ENCODE results near the gene ADCY7.
"Not testable (repeated sequence)": the region's sequence is repeated elsewhere in the genome, so short reads cannot be mapped to it uniquely, and the experiment has no call there.

The ADCY7 gene

DNA sequence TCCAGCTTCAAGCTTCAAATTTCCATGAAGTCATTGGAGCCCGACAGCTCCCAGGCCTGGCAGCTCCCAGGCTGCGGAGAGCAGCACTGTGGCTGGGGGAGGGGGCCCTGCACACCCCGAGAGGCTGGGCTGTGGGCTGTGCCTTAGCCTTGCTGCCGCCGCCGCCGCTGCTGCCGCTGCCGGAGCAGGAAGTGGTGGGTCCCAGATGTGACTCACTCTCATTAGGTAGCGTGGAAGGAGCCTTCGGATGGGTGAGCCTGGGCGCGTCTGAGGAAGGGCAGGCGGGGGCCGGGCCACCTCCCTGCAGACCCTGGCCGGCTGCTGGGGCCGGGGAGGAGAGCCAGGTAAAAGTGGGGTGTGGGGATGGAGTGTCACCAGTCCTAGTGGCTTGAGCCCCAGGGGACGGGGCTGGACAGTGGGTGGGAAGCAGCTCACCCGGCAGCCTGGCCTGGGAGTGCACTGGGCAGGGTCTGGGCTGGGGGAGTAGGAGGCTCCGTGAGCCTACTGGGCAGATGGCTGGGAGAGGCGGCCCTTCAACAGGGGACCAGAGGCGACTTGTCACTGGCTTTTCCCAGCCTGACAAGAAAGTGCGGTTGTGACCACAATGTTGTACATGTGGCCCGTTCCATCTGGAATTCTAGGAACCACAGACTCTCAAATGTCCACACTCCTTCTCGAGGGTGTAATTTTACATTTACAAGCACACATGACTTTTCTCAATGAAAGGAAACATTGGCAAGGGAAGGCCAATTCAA is at the start of gene ADCY7:
Gene ADCY7 (plus strand): TSS at position 215 of the 755 bp plus-strand sequence. CDS start 21,629 bp downstream, outside the sequence.
- no peak for DNase-seq

GRCh38 chr16:50219402-50219975 is 46.9 kb upstream of the ADCY7 start:
- no peak for DNase-seq

- no peak for DNase-seq
These were observed 42.1 kb upstream of the ADCY7 start for GRCh38 chr16:50224286-50224685.

DNA sequence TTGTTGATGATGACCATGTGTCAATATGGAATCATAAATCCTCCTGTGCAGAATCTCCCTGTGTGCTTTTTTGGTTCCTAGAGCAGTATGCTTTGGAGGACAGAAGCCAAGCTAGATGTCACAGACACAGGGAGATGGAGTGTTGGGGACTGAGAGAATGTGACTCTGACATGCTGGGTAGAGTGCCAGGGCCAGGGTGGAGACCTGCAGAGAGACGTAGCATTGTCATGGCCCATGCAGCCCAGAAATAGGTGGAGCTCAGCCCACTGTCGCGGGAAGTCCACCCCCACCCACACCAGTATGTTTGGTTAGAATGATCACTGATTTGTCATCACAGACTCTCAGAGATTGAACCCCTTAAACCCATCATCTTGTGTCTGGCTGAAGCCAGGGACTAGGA is 39.2 kb upstream of the ADCY7 start:
- DNase-seq, result no peak

- DNase-seq, result no peak
These were observed 38.7 kb upstream of the ADCY7 start for GRCh38 chr16:50227665-50228064.

DNA sequence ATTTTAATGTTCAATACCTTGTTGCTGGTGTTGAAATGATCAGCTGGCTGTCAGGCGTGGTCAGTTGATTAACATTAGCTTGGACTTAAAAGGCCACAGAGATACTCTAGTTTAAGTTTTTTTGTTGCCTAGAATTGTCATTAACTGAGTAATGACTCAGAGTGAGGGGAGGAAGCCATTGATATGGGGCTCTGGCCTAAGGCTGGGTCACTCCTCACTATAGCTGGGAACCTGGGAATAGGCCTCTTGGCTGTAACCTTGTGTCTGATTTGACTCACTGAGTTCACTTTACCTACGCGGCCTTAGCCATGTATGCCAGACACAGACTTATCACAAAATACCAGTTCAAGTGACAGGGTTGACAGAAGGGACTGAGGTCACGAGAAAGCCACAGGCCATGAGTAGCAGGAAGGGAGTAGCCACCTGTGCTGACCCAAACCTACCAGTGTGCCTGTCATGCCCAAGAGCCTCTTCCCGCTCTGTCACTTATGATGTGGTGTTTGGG is 37.9 kb upstream of the ADCY7 start:
- no peak for DNase-seq

DNA sequence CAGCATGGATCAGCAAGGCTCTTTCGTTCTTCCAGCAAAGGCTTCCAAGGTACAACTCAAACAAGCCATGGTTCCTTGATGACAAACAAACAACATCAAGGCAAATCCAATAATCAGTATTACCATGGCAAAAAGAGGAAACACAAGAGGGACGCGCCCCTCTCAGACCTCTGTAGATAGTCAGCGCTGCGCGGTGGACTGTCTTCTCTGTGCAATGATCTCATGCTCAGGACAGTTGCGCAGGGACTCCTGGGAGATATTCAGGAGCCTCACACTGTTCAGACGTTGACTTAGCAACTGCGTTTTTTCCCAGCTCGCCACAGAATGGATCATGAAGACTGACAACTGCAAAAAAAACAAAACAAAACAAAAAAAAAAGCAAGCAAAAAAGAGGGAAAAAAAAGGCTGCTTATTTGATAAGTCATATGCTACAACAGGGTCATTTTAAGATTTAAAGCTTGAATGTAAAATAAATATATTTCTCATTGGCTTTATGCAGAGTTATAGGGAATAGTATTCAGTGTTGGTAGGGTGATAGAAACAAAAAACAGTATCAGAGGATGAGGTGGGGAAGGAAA is 37.1 kb upstream of the ADCY7 start:
- no peak for DNase-seq

- no peak for DNase-seq
These were observed 31.4 kb upstream of the ADCY7 start for GRCh38 chr16:50234771-50235556.

DNA sequence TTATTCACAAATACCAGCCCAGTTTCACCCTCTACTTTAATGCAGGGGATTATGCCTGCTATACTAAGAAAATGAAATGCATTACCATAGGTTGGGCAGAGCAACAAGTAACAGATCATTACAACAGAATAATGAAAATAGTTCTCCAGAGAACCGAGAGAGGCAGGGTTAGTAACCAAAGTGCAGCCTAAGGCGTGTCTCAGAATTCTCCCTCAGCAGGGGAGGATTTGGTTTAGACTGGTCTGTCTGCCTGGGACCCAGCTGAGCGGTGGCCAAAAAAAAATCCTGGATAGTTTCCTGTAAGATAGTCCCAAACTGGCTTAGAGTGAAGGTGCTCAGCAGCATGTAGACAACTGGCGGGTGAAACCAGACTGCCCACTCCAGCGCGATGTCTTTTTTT is 30.8 kb upstream of the ADCY7 start:
- DNase-seq, result no peak

GRCh38 chr16:50238314-50238713 is 28.0 kb upstream of the ADCY7 start:
- DNase-seq, result no peak

GRCh38 chr16:50238868-50239301 is 27.5 kb upstream of the ADCY7 start:
- peak; percentile 18 for DNase-seq

- DNase-seq, result not testable (repeated sequence)
These were observed 23.3 kb upstream of the ADCY7 start for GRCh38 chr16:50243024-50243423.

DNA sequence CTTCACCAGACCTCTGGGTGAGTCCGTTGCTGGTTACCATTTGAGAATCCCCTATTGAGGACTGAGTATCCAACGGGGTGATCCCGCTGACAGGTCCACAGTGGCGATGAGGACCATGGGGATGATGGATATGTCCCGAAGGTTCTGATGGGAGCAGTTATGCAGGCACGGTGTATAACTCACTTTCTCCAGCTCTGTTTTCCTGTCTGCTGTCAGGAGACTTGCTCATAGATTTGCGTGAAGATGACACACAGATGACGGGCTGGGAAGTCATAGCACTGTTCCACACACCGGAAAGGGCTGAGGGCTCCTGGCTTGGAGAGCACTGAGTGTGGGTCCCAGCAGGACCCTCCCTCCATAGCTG is 22.2 kb upstream of the ADCY7 start:
- no peak for DNase-seq

DNA sequence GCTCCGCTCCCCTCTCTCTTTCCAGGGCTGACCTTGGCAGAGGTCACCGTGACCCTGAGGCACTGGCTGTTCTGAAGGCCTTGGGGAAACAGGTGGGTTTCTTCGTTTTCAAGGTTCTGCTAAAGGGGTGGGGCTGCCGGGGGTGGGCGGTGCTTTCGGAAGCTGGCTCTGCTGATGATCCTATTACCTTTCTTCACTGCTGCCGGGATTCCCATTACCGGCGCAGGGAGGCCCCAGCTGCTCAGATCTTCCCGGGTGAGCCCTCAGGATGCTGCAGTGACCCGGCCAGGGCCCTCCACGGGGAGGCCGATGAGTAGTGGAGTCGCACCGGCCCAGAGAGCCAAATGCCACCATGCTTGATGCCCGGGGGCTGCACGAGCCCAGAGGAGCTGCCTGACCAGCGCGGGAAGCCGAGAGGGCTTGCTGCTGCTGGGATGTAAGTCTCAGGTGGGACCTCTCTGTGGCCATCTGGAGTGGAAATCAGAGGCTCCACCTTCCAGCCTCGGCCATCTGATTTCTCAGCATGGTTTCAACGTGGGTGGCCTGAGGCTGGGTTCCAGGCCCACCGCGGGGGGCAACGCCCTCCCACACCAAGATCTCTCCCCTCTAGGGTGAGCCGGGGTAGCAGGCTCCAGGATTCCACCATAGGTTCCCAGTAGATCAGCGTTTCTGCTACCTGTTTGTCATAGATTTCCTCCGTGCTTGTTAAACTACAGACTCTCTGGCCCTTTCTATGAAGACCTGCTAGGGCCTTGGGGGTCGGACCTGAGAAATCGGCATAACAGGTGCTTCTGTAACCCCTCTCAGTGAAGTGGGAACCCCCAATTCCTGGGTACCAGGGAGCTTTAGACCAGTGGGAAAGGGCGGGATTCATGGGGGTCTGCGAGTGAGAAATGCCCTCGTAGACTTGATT is 21.6 kb upstream of the ADCY7 start:
- DNase-seq, result no peak

GRCh38 chr16:50245417-50246298 is 20.7 kb upstream of the ADCY7 start:
- DNase-seq, result no peak

GRCh38 chr16:50246299-50247122 is 19.8 kb upstream of the ADCY7 start:
- DNase-seq, result no peak

DNA sequence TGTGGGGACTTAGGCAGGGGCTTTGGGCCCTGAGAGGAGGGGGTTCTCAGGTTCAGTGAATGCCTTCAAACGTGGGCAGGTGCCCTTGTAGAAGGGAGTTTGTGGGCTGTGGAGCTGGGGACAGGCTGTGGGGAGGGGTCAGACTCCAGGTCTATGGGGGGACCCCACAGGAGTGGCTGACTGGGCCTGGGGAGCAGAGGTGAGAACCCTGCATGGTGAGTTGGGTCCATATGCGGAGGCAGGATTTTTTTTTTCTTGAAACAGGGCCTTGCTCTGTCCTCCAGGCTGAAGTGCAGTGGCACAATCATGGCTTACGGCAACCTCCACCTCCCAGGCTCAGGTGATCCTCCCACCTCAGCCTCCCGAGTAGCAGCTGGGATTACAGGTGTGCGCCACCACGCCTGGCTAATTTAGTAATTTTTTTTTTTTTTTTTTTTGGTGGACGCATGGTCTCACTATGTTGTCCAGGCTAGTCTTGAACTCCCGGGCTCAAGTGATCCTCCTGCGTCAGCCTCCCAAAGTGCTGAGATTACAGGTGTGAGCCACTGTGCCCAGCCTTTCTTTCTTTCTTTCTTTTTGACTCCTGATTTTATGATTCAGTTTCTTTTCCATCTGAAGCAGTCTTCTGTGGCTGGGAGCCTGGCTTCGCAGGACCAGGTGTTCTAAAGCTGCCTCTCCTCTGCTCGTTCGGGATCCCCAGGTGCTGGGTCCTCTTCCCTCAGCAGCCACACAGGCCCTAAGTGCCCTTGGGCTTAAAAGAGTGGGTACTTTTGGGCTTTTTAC is 19.0 kb upstream of the ADCY7 start:
- no peak for DNase-seq

DNA sequence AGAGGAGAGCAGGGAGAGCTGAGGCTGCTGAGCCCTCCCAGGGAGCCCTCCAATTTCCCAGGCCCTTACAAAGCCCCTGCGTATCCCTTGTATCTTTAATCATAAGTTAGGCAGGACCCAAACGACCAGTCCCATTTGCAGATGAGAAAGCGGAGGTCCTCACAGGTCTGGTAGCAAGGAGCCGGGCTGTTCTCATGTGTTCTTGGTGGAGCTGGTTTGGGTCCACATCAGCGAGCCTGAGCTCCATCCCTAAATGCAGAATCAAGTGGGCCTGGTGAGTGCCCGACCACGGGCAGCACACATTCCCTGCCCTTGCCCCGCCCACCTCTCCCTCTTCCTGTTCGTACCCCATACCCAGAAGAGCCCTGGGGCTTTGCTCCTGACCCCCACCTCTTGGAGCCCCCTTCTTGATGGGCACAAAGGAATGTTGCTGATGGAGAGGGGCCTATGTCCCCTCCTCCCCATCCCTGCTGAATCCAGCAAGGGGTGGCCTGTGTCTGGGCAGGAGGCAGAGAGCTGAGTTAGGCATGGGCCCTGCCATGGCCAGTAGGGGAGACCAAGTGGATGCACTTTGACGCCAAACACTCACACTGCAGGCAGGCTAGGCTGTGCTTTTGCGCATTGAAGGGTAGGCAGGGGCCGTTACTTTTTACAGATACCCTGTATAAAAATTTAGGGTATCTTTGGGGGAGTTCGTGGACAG is 18.3 kb upstream of the ADCY7 start:
- no peak for DNase-seq

GRCh38 chr16:50248845-50249244 is 17.5 kb upstream of the ADCY7 start:
- no peak for DNase-seq

Data from NCI-H1417 treated with DMSO at 0.1 percent for 48 hours (cell line).